Bronchial epithelial cell (primary cell): ENCODE measurements around the gene CACNB4. TPM values are rescaled to one million over a fixed set of nuclear protein-coding genes. Genes with fewer than 3 reads are reported as not detected.

Source experiments
- DNase-seq: peaks from one replicate; pipeline ENCODE4 v3.0.0-alpha.2; 2010; ENCODE audit warnings: low read depth
- FAIRE-seq: peaks from 2 replicates; lab custom pipeline; 2011; peaks lifted over from hg19 to GRCh38; lab: Jason Lieb, UNC
- H3K27me3 ChIP-seq: 2 replicates; pipeline ENCODE4 v1.5.1; 2011; ENCODE audit warnings: low read length; ENCODE audit not compliant: control insufficient read depth, insufficient read depth
- H3K36me3 ChIP-seq: 2 replicates; pipeline ENCODE4 v1.5.1; 2011; ENCODE audit warnings: low read length; ENCODE audit not compliant: control insufficient read depth, insufficient read depth
- H3K4me3 ChIP-seq: 2 replicates; pipeline ENCODE4 v1.5.1; 2011; ENCODE audit warnings: mild to moderate bottlenecking, low read depth, low read length, control low read depth
- total RNA-seq: library from RNA; depleted of rRNA; stranded (reverse); fragments of >200 nt; gene quantifications from 2 replicates; pipeline ENCODE4 v1.2.1, GENCODE V29; 2014
- TF ChIP-seq, protein P1 (sequence below): IDR thresholded peaks from 2 replicates; pipeline ENCODE4 v1.5.1; 2011; ENCODE audit warnings: mild to moderate bottlenecking, moderate library complexity, low read length, control low read depth, inconsistent platforms; ENCODE audit not compliant: insufficient read depth, severe bottlenecking

Gene CACNB4
- total RNA-seq, 1 donor from 2014 or later, result 0.53 TPM

- Histone ChIP-seq H3K36me3 (no peaks in the 10 kb centered on the region), H3K27me3 (no peaks in the 10 kb centered on the region), H3K4me3 (no peak overlapping the region)
- no peak for DNase-seq
- FAIRE-seq, result no peak
- TF ChIP-seq, protein P1, sequence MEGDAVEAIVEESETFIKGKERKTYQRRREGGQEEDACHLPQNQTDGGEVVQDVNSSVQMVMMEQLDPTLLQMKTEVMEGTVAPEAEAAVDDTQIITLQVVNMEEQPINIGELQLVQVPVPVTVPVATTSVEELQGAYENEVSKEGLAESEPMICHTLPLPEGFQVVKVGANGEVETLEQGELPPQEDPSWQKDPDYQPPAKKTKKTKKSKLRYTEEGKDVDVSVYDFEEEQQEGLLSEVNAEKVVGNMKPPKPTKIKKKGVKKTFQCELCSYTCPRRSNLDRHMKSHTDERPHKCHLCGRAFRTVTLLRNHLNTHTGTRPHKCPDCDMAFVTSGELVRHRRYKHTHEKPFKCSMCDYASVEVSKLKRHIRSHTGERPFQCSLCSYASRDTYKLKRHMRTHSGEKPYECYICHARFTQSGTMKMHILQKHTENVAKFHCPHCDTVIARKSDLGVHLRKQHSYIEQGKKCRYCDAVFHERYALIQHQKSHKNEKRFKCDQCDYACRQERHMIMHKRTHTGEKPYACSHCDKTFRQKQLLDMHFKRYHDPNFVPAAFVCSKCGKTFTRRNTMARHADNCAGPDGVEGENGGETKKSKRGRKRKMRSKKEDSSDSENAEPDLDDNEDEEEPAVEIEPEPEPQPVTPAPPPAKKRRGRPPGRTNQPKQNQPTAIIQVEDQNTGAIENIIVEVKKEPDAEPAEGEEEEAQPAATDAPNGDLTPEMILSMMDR, result no peak
Observed at GRCh38 chr2:151853070-151853758, 245.6 kb downstream of the CACNB4 start.

DNA sequence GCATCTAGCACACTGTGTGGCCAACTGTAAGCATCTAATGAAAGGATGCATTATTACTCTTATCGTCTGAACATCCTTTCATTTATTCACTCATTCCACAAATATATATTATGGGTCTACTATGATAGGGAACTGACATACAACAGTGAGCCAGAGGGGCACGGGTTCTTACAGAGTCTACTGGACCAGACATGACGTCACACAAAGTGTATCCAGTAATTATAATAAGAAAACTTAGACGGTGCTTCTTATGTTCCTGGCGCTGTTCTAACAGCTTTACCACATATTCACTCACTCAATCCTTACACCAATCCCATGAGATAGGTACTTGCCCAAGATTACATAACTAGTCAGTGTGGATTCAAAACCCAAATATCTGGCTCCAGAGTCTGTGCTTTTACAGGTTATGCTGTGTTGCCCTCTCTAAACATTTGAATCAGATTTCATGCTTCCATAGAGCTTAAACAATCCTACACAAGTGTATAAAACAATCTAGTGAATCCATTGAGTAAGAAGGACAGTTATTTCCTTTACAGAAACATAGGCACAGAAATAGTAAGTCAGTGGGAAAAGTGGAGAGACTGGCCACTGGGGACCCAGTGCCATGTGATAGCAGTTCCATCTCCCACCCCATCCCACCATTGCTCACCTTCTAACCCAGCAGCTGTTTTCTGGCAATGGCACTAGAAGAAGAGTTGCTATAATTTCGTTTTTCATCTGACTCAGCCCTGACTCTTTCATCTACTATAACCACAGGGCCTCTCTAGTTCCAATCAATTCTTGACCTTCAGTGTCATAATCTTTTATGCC is 246.4 kb downstream of the CACNB4 start:
- H3K27me3 ChIP-seq, result no peaks in the 10 kb centered on the region
- FAIRE-seq (no peak), DNase-seq (no peak)
- H3K36me3 ChIP-seq, result no peaks in the 10 kb centered on the region
- no peak overlapping the region for H3K4me3 ChIP-seq
- TF ChIP-seq, protein P1, result no peak

GRCh38 chr2:151851761-151852160 is 247.1 kb downstream of the CACNB4 start:
- no peaks in the 10 kb centered on the region for H3K27me3 ChIP-seq
- no peak for FAIRE-seq

DNA sequence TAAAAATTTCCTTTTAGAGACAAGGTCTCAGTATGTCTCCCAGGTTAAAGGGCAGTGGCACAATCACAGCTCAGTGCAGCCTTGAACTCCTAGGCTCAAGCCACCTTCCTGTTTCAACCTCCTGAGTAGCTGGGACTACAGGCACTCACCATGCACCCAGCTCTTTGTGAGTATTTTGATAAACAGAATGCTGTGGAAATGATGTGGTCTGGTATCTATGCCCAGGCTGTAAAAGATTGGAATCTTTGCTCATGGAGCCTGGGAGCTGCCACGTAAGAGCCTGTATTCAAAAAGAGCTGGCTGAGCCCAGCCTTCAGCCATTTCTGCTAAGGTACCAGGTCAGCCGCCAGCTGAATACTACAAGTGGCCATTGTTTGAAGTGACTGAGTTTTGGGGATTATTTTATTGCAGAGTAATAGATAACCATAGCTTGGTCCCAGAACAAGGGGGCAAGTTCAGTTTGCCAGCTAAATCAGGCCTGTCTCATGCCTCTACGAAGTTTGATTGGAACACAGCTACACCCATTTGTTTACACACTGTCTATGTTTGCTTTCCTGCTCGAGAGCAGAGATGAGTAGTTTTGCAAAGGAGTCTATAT is 249.3 kb downstream of the CACNB4 start:
- H3K27me3 ChIP-seq, result no peaks in the 10 kb centered on the region
- H3K36me3 ChIP-seq, result no peaks in the 10 kb centered on the region
- peak; percentile 49 for DNase-seq
- no peak for FAIRE-seq
- TF ChIP-seq, protein P1, result no peak
- H3K4me3 ChIP-seq, result no peak overlapping the region

More at GRCh38 chr2:151851761-151852160, 247.1 kb downstream of the CACNB4 start:
- H3K36me3 ChIP-seq, result no peaks in the 10 kb centered on the region
- H3K4me3 ChIP-seq, result no peak overlapping the region
- TF ChIP-seq, protein P1, result no peak
- peak; percentile 62 for DNase-seq

- TF ChIP-seq, protein P1, result no peak
- FAIRE-seq (no peak), DNase-seq (no peak)
- H3K36me3 ChIP-seq, result no peaks in the 10 kb centered on the region
- no peak overlapping the region for H3K4me3 ChIP-seq
- no peaks in the 10 kb centered on the region for H3K27me3 ChIP-seq
Observed at GRCh38 chr2:151845884-151846283, 253.0 kb downstream of the CACNB4 start.
